ENCODE measurements around the gene SFXN1. TPM values are rescaled to one million over a fixed set of nuclear protein-coding genes. Genes with fewer than 3 reads are reported as not detected.

SFXN1 gene
- total RNA-seq, 1 experiment from 2014 or later, result 61.4 TPM

- no peaks in the 10 kb centered on the region for H3K9me2 ChIP-seq (ENCODE audit: insufficient read depth)
- H3K27me3 ChIP-seq (ENCODE audit: insufficient read depth, low read depth), result peaks cover 95% of the 10 kb centered on the region
- H3K27ac ChIP-seq, result no peak overlapping the region
- H3K4me3 ChIP-seq, result no peak overlapping the region
- no peak for DNase-seq
- H2AFZ ChIP-seq, result no peak overlapping the region
- H3K36me3 ChIP-seq (ENCODE audit: low read depth), result no peaks in the 10 kb centered on the region
- no peak overlapping the region for H3K4me2 ChIP-seq
- H3K4me1 ChIP-seq (replicated peaks; ENCODE audit: insufficient read depth), result no peaks in the 10 kb centered on the region
- intact Hi-C loops (cut with micrococcal nuclease; ENCODE audit: unreplicated experiment), result no loop called here
- no peaks in the 10 kb centered on the region for H3F3A ChIP-seq (ENCODE audit: insufficient read depth, low read depth)
- ChIA-PET POLR2A (ENCODE audit: unreplicated experiment) (no interaction called here), CTCF (no interaction called here)
- no TSS peak for BruUV-seq (replicated peaks)
- no peaks in the 10 kb centered on the region for H4K20me1 ChIP-seq (ENCODE audit: insufficient read depth)
- H3K9me3 ChIP-seq (ENCODE audit: insufficient read depth, low read depth), result no peaks in the 10 kb centered on the region
- TF ChIP-seq CTCF (conservative IDR thresholded peaks at IDR 0.05) (no peak), EZH2 (IDR thresholded peaks at IDR 0.05; ENCODE audit: low read depth) (no peak; the same call in 1 of the 2 replicates)
- H3K79me2 ChIP-seq (ENCODE audit: low read depth), result no peaks in the 10 kb centered on the region
Observed at GRCh38 chr5:175576096-175576495, 97.7 kb downstream of the SFXN1 start.

- H4K20me1 ChIP-seq (ENCODE audit: insufficient read depth), result no peaks in the 10 kb centered on the region
- BruUV-seq (replicated peaks), result no TSS peak
- H3K4me2 ChIP-seq, result no peak overlapping the region
- TF ChIP-seq CTCF (conservative IDR thresholded peaks at IDR 0.05) (no peak), EZH2 (IDR thresholded peaks at IDR 0.05; ENCODE audit: low read depth) (no peak)
- H3K36me3 ChIP-seq (ENCODE audit: low read depth), result no peaks in the 10 kb centered on the region
- intact Hi-C loops (cut with micrococcal nuclease; ENCODE audit: unreplicated experiment), result no loop called here
- no peak overlapping the region for H3K27ac ChIP-seq
- H3K79me2 ChIP-seq (ENCODE audit: low read depth), result no peaks in the 10 kb centered on the region
- no peaks in the 10 kb centered on the region for H3K9me3 ChIP-seq (ENCODE audit: insufficient read depth, low read depth)
- POLR2A ChIA-PET (ENCODE audit: unreplicated experiment), result no interaction called here
- no peak for DNase-seq
- H3K4me3 ChIP-seq, result no peak overlapping the region
- no peaks in the 10 kb centered on the region for H3F3A ChIP-seq (ENCODE audit: insufficient read depth, low read depth)
- no peaks in the 10 kb centered on the region for H3K4me1 ChIP-seq (replicated peaks; ENCODE audit: insufficient read depth)
- H2AFZ ChIP-seq, result no peak overlapping the region
- H3K27me3 ChIP-seq (ENCODE audit: insufficient read depth, low read depth), result peaks cover 95% of the 10 kb centered on the region
- H3K9me2 ChIP-seq (ENCODE audit: insufficient read depth), result no peaks in the 10 kb centered on the region
- CTCF ChIA-PET, result no interaction called here
Observed at GRCh38 chr5:175576591-175576990, 98.2 kb downstream of the SFXN1 start.

Other genes with a start within 250 kb of the SFXN1 start
- not detected in 2 replicates for gene DRD1, start 34.4 kb upstream of the SFXN1 start, total RNA-seq (2021)
- not detected in 2 replicates for gene HRH2, start 179.5 kb downstream of the SFXN1 start, total RNA-seq (2021)